GM18867 (cell line): ENCODE measurements around the gene NPSR1.
"Not testable (repeated sequence)": the region's sequence is repeated elsewhere in the genome, so short reads cannot be mapped to it uniquely, and the experiment has no call there.

Source experiments
- ATAC-seq: cut with Tn5 transposase; IDR thresholded peaks from one replicate; pipeline ENCODE4 v1.9.1; 2021; ENCODE audit warnings: mild to moderate bottlenecking, moderate library complexity; ENCODE audit not compliant: unreplicated experiment

Gene NPSR1

GRCh38 chr7:34657632-34658268 is at the start of gene NPSR1:
TSS of gene NPSR1 (plus strand) at chr7:34658218. CDS start at chr7:34658413, 195 bp downstream.
- no peak for ATAC-seq

- no peak for ATAC-seq
Observed at GRCh38 chr7:34612661-34613060, 45.4 kb upstream of the NPSR1 start.

- ATAC-seq = no peak
Observed at GRCh38 chr7:34620425-34620824, 37.6 kb upstream of the NPSR1 start.

- ATAC-seq = no peak
Observed at GRCh38 chr7:34622182-34622581, 35.8 kb upstream of the NPSR1 start.

- no peak for ATAC-seq
Observed at GRCh38 chr7:34622771-34623250, 35.2 kb upstream of the NPSR1 start.

- ATAC-seq = not testable (repeated sequence)
Observed at GRCh38 chr7:34628618-34629017, 29.4 kb upstream of the NPSR1 start.

- no peak for ATAC-seq
Observed at GRCh38 chr7:34652809-34653208, 5.2 kb upstream of the NPSR1 start.

- no peak for ATAC-seq
Observed at GRCh38 chr7:34653787-34654186, 4.2 kb upstream of the NPSR1 start.

- ATAC-seq = no peak
Observed at GRCh38 chr7:34655384-34655783, 2.6 kb upstream of the NPSR1 start.

- no peak for ATAC-seq
Observed at GRCh38 chr7:34656041-34656440, 2.0 kb upstream of the NPSR1 start.

GRCh38 chr7:34659472-34660075 is 1.6 kb downstream of the NPSR1 start:
- no peak for ATAC-seq

GRCh38 chr7:34662058-34662708 is 4.2 kb downstream of the NPSR1 start:
- no peak for ATAC-seq

GRCh38 chr7:34664755-34665154 is 6.7 kb downstream of the NPSR1 start:
- no peak for ATAC-seq

GRCh38 chr7:34672430-34672829 is 14.4 kb downstream of the NPSR1 start:
- no peak for ATAC-seq

- no peak for ATAC-seq
Observed at GRCh38 chr7:34673066-34673465, 15.0 kb downstream of the NPSR1 start.

GRCh38 chr7:34675749-34676374 is 17.8 kb downstream of the NPSR1 start:
- ATAC-seq = no peak

GRCh38 chr7:34677491-34677890 is 19.5 kb downstream of the NPSR1 start:
- no peak for ATAC-seq

GRCh38 chr7:34687529-34687928 is 29.5 kb downstream of the NPSR1 start:
- no peak for ATAC-seq

GRCh38 chr7:34696415-34696814 is 38.4 kb downstream of the NPSR1 start:
- no peak for ATAC-seq

GRCh38 chr7:34709771-34710170 is 51.8 kb downstream of the NPSR1 start:
- no peak for ATAC-seq

- no peak for ATAC-seq
Observed at GRCh38 chr7:34718867-34719266, 60.8 kb downstream of the NPSR1 start.

- ATAC-seq = no peak
Observed at GRCh38 chr7:34719636-34720035, 61.6 kb downstream of the NPSR1 start.
